IMR-90 (cell line): ENCODE data around the gene ELK3. TPM values are rescaled to one million over a fixed set of nuclear protein-coding genes. Genes with fewer than 3 reads are reported as not detected.

Experiments
- ATAC-seq: fragments of 200-7000 bp; cut with Tn5 transposase; 2 replicates; pipeline ENCODE4 v1.9.1; 2020; ENCODE audit warnings: low read depth, mild to moderate bottlenecking, moderate library complexity
- BruUV-seq: library from RNA; stranded (reverse); fragments of 400-500 nt; replicated peaks from 2 replicates; lab custom pipeline; 2021; lab: Mats Ljungman, UMichigan
- CTCF ChIA-PET: fragments of 300-600 bp; formaldehyde crosslinking; extraction: SDS; loops from one replicate; lab custom pipeline; 2021; ENCODE audit warnings: antibody characterized with exemption; lab: Yijun Ruan, JAX
- POLR2A ChIA-PET: fragments of 300-600 bp; sonication (Branson Sonifier 250); formaldehyde crosslinking; loops from one replicate; lab custom pipeline; 2022; ENCODE audit warnings: antibody characterized with exemption; ENCODE audit not compliant: unreplicated experiment; lab: Charles Lee
- DNase-seq: peaks from one replicate; pipeline ENCODE4 v3.0.0; 2013
- H2AFZ ChIP-seq: replicated peaks from 2 replicates; pipeline ENCODE3; 2013; ENCODE audit warnings: low read length, mild to moderate bottlenecking; ENCODE audit not compliant: poor library complexity
- H2AK5ac ChIP-seq: 2 replicates; pipeline ENCODE4 v1.6.1; 2013; ENCODE audit warnings: low read depth, low read length, inconsistent platforms
- H2AK9ac ChIP-seq: replicated peaks from 2 replicates; pipeline ENCODE3; 2013; ENCODE audit warnings: mild to moderate bottlenecking, low read depth, low read length, moderate library complexity; ENCODE audit not compliant: poor library complexity
- H2BK120ac ChIP-seq: 2 replicates; pipeline ENCODE4 v1.6.1; 2013; ENCODE audit warnings: low read depth, low read length, inconsistent platforms
- H2BK15ac ChIP-seq: 3 replicates; pipeline ENCODE4 v1.6.1; 2013; ENCODE audit warnings: low read depth, low read length, inconsistent platforms
- H2BK20ac ChIP-seq: 2 replicates; pipeline ENCODE4 v1.6.1; 2013; ENCODE audit warnings: low read depth, mild to moderate bottlenecking, inconsistent platforms, low read length, moderate library complexity
- H2BK5ac ChIP-seq: 2 replicates; pipeline ENCODE4 v1.6.1; 2013; ENCODE audit warnings: mild to moderate bottlenecking, low read depth, low read length, inconsistent platforms; ENCODE audit not compliant: poor library complexity, severe bottlenecking
- H3K14ac ChIP-seq: replicated peaks from 2 replicates; pipeline ENCODE4 v1.6.1; 2013; ENCODE audit warnings: low read depth, low read length, inconsistent platforms
- H3K18ac ChIP-seq: 2 replicates; pipeline ENCODE4 v1.6.1; 2013; ENCODE audit warnings: low read depth, low read length, control low read depth
- H3K23ac ChIP-seq: 2 replicates; pipeline ENCODE4 v1.6.1; 2013; ENCODE audit warnings: low read depth, low read length, inconsistent platforms
- H3K27ac ChIP-seq: 2 replicates; pipeline ENCODE4 v1.5.1; 2013; ENCODE audit warnings: mild to moderate bottlenecking, control low read depth, low read length; ENCODE audit not compliant: insufficient read depth
- H3K27me3 ChIP-seq: 2 replicates; pipeline ENCODE4 v1.6.1; 2013; ENCODE audit warnings: low read length; ENCODE audit not compliant: control insufficient read depth, insufficient read depth
- H3K36me3 ChIP-seq: 2 replicates; pipeline ENCODE4 v1.6.1; 2013; ENCODE audit warnings: low read length, mixed read lengths; ENCODE audit not compliant: control insufficient read depth, insufficient read depth
- H3K4ac ChIP-seq: 2 replicates; pipeline ENCODE4 v1.6.1; 2013; ENCODE audit warnings: low read depth, low read length, inconsistent platforms
- H3K4me1 ChIP-seq: 2 replicates; pipeline ENCODE4 v1.6.1; 2013; ENCODE audit warnings: low read length, mixed read lengths; ENCODE audit not compliant: control insufficient read depth, insufficient read depth
- H3K4me2 ChIP-seq: 2 replicates; pipeline ENCODE4 v1.6.1; 2013; ENCODE audit warnings: low read depth, mild to moderate bottlenecking, control low read depth, low read length, moderate library complexity
- H3K4me3 ChIP-seq: 2 replicates; pipeline ENCODE4 v1.5.1; 2013; ENCODE audit warnings: low read depth, mild to moderate bottlenecking, control low read depth, low read length, moderate library complexity; ENCODE audit not compliant: insufficient read depth
- H3K56ac ChIP-seq: 2 replicates; pipeline ENCODE4 v1.6.1; 2013; ENCODE audit warnings: low read length, inconsistent platforms; ENCODE audit not compliant: insufficient read depth; ENCODE audit errors: extremely low read depth
- H3K79me1 ChIP-seq, 2 experiments: 2 replicates each; pipeline ENCODE4 v1.6.1; 2013; ENCODE audit warnings: low read length in 2 of 2, inconsistent platforms in 1 of 2, low read depth in 1 of 2
- H3K9ac ChIP-seq: 2 replicates; pipeline ENCODE4 v1.6.1; 2013; ENCODE audit warnings: low read depth, low read length, control low read depth
- H3K9me1 ChIP-seq: 2 replicates; pipeline ENCODE4 v1.6.1; 2013; ENCODE audit warnings: low read length, inconsistent platforms; ENCODE audit not compliant: insufficient read depth
- H3K9me3 ChIP-seq: 2 replicates; pipeline ENCODE4 v1.6.1; 2013; ENCODE audit warnings: low read length; ENCODE audit not compliant: control insufficient read depth, insufficient read depth
- H4K20me1 ChIP-seq: 2 replicates; pipeline ENCODE4 v1.6.1; 2013; ENCODE audit warnings: low read length, inconsistent platforms; ENCODE audit not compliant: insufficient read depth
- H4K5ac ChIP-seq: 2 replicates; pipeline ENCODE4 v1.6.1; 2013; ENCODE audit warnings: mild to moderate bottlenecking, low read depth, low read length, control low read depth
- H4K8ac ChIP-seq, 2 experiments: 2 replicates each; pipeline ENCODE4 v1.6.1; 2013; ENCODE audit warnings: low read depth in 2 of 2, low read length in 2 of 2, control low read depth in 1 of 2, inconsistent platforms in 1 of 2
- H4K91ac ChIP-seq: 2 replicates; pipeline ENCODE4 v1.6.1; 2013; ENCODE audit warnings: low read depth, low read length, inconsistent platforms; ENCODE audit not compliant: insufficient read depth
- BHLHE40 ChIP-seq: fragments of 150-350 bp; IDR thresholded peaks from 2 replicates; pipeline ENCODE4 v1.6.1; 2016; ENCODE audit warnings: mild to moderate bottlenecking, low read depth, low read length
- CHD1 ChIP-seq: IDR thresholded peaks from 2 replicates; pipeline ENCODE4 v1.6.1; 2012; ENCODE audit warnings: low read depth, low read length, improper control_type of control experiment
- CTCF ChIP-seq: conservative IDR thresholded peaks from 2 replicates; pipeline ENCODE4 v1.5.1; 2012; ENCODE audit warnings: mild to moderate bottlenecking, low read depth, low read length, improper control_type of control experiment
- ELK1 ChIP-seq: fragments of 150-350 bp; IDR thresholded peaks from 2 replicates; pipeline ENCODE4 v1.6.1; 2016; ENCODE audit warnings: low read depth, mild to moderate bottlenecking, low read length, moderate library complexity, borderline replicate concordance
- RFX5 ChIP-seq: IDR thresholded peaks from 2 replicates; pipeline ENCODE4 v1.8.0; 2012; ENCODE audit warnings: low read depth, mild to moderate bottlenecking, low read length, moderate library complexity
- SMC3 ChIP-seq: fragments of 150-350 bp; IDR thresholded peaks from 2 replicates; pipeline ENCODE4 v1.6.1; 2016; ENCODE audit warnings: low read depth, mild to moderate bottlenecking, antibody characterized with exemption, low read length, moderate library complexity
- WGBS, 2 experiments: methylation state at CpG; one replicate each; pipeline versions ENCODE4 v1.1.5 to v1.1.7; 2013; ENCODE audit warnings: missing lambda C conversion rate in 2 of 2; ENCODE audit not compliant: insufficient read length in 1 of 2; ENCODE audit errors: extremely low coverage in 2 of 2; 5-methylcytosine and 5-hydroxymethylcytosine counted together
- dilution Hi-C: fragments of 300-500 bp; cut with HindIII; formaldehyde crosslinking; loops from one replicate; pipeline ENCODE4 v1.14.3; 2018; ENCODE audit warnings: low sequenced_read_pairs; ENCODE audit not compliant: unreplicated experiment
- in situ Hi-C: fragments of 300-500 bp; cut with MboI; formaldehyde crosslinking; loops from 3 replicates; pipeline ENCODE4 v1.14.3; 2019; ENCODE audit warnings: low sequenced_read_pairs, inconsistent platforms, mixed read lengths
- intact Hi-C: fragments of 100-400 bp; cut with micrococcal nuclease; formaldehyde crosslinking; loops from 2 replicates; pipeline ENCODE4 v1.10.0; 2022
- polyA plus RNA-seq, 3 experiments: library from polyadenylated mRNA; depleted of rRNA; stranded (reverse); fragments of >200 nt; gene quantifications; 2 replicates each; pipeline ENCODE4 v1.2.3, GENCODE V29; 2012; ENCODE audit warnings: low replicate concordance in 1 of 3
- total RNA-seq: library from RNA; depleted of rRNA; stranded (reverse); fragments of >200 nt; gene quantifications from 2 replicates; pipeline ENCODE4 v1.2.3, GENCODE V29; 2012

ELK3 gene
- total and polyA plus RNA-seq, 2 of the 4 experiments (the other 2 are of a cell fraction): 14.5 to 27.5 TPM

GRCh38 chr12:96157427-96157826 is 36.7 kb upstream of the ELK3 start:
- H4K91ac ChIP-seq: no peak overlapping the region
- no peak for ATAC-seq
- H4K8ac ChIP-seq: no peak overlapping the region
- H3K4me3 ChIP-seq: no peak overlapping the region
- no peak overlapping the region for H3K56ac ChIP-seq
- ChIA-PET POLR2A (no interaction called here), CTCF (no interaction called here)
- H3K9me3 ChIP-seq: no peaks in the 10 kb centered on the region
- no peaks in the 10 kb centered on the region for H4K20me1 ChIP-seq
- no peak overlapping the region for H2AFZ ChIP-seq
- no peak overlapping the region for H2BK20ac ChIP-seq
- H3K9me1 ChIP-seq: no peaks in the 10 kb centered on the region
- H3K4ac ChIP-seq: no peak overlapping the region
- H4K5ac ChIP-seq: no peak overlapping the region
- BruUV-seq: no TSS peak
- no peak for DNase-seq
- WGBS, 2 experiments: 97% methylated on average over 3 of the region's 3 CpGs; no CpG with 5 or more reads in 1 of the 2 experiments
- no peak overlapping the region for H3K27ac ChIP-seq
- no peak overlapping the region for H2BK15ac ChIP-seq
- no peak overlapping the region for H2AK9ac ChIP-seq
- H2AK5ac ChIP-seq: no peak overlapping the region
- no peak for TF ChIP-seq BHLHE40
- no peak for TF ChIP-seq SMC3
- TF ChIP-seq RFX5: no peak
- TF ChIP-seq CHD1: no peak
- TF ChIP-seq ELK1: no peak
- TF ChIP-seq CTCF: no peak
- no peak overlapping the region for H3K4me2 ChIP-seq
- H3K23ac ChIP-seq: no peak overlapping the region
- in situ Hi-C loops: no loop called here
- intact Hi-C loops: no loop called here
- H2BK5ac ChIP-seq: no peak overlapping the region
- H3K36me3 ChIP-seq: no peaks in the 10 kb centered on the region
- H2BK120ac ChIP-seq: no peak overlapping the region
- H3K79me1 ChIP-seq: no peaks in the 10 kb centered on the region
- no peak overlapping the region for H3K18ac ChIP-seq
- no peak overlapping the region for H3K9ac ChIP-seq
- no peak overlapping the region for H3K14ac ChIP-seq
- H3K27me3 ChIP-seq: peaks cover 7% of the 10 kb centered on the region; the same call in 1 of the 2 replicates
- dilution Hi-C loops: no loop called here
- no peaks in the 10 kb centered on the region for H3K4me1 ChIP-seq
